Anterior cingulate cortex (tissue), 58 donors: Measurements from ENCODE around the gene ASPG.
A peak's percentile ranks its signal among the peaks of the same experiment; 100 is the strongest.

Experiments
- DNase-seq, 58 donors: peaks; one replicate each; lab custom pipeline; 2025; lab: John Stamatoyannopoulos, UW

ASPG gene

GRCh38 chr14:104143521-104144452 lies 58.3 kb downstream of the ASPG start:
- DNase-seq = no peak

DNA sequence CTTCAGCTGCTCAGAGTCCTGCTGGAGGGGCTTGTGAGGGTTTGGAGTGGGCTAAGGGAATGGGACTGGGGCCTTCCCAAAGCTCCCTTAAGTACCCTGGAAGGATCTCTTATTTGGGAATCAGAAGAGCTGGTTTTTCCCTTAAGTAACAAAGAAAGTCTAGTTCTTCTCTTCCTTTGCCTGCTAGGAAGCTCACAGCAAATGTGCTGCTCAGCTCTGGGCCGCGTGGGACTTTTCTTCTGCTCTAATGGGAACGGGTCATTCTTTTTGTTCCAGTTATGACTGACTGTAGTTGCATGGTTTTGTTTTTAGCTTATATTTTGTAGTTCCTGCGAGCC lies 58.9 kb downstream of the ASPG start:
- no peak for DNase-seq

- DNase-seq = no peak
These were observed 59.7 kb downstream of the ASPG start for GRCh38 chr14:104144911-104145825.

DNA sequence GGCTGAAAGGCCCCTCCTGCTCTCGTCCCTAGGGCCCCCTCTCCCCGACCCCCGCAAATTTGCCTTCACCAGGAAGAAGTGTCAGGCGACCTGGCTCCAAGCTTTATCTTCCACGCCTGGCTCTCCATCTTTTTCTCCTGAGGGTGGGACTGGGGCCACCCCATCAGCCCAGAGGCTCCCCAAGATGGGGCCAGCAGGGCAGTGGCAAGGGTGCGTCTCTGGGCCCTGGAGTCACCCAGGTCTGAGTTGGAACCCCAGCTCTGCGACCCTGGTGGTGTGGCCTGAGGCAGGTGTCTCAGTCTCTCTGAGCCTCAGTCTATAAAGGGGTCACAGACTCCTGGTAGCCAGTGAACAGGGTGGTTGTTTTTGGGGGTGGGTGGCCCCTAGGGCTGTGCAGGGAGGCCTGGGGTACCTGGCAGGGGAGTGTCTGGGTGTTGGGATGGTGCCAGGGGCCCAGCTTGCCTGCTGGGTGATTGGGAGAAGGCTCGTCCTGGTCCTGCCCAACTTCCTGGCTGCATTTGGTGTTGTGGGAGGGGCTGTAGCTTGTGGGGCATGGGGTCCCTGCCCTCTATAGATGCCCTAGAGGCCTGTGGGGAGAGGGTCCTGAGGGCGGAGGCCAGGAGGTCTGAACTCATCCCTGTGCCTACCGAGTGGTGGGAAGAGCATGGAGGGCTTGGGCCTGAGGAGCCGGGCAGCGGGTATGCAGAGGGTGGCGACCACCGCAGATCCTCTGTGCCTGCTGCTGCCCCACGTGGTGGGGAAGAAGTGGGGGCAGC lies 60.5 kb downstream of the ASPG start:
- DNase-seq = no peak

DNA sequence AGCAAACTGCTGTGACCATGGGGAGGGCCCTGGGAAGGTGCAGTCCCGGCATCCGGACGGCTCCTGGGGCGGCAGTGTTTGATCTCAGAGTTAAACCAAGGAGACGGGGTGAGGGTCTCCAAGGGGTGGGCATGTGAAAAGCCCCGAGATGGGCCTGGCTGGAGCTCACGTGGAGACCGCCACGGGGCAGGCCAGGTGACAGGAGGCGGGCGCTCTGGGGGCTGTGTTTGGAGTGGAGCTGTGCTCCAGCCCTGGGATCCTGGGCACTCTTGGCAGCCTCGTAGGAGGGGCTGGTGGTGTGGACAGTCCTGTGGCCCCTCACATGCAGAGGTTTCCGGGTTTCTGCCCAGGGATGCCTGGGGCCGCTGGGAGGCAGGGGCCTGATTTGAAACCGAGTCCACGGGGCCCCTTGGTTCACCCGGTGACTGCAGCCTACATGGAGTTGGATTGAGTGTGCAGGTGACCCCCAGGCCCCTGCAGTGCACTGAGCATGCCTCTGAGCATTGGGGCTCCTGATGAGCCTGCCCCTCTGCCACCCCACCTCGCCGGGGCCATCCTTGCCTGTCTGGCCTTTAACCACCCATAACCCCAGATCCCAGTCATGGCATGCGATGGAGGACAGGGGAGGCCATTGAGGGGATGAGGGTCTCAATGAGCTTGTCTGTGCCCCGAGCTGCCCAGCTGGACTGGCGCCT lies 61.3 kb downstream of the ASPG start:
- no peak for DNase-seq

DNA sequence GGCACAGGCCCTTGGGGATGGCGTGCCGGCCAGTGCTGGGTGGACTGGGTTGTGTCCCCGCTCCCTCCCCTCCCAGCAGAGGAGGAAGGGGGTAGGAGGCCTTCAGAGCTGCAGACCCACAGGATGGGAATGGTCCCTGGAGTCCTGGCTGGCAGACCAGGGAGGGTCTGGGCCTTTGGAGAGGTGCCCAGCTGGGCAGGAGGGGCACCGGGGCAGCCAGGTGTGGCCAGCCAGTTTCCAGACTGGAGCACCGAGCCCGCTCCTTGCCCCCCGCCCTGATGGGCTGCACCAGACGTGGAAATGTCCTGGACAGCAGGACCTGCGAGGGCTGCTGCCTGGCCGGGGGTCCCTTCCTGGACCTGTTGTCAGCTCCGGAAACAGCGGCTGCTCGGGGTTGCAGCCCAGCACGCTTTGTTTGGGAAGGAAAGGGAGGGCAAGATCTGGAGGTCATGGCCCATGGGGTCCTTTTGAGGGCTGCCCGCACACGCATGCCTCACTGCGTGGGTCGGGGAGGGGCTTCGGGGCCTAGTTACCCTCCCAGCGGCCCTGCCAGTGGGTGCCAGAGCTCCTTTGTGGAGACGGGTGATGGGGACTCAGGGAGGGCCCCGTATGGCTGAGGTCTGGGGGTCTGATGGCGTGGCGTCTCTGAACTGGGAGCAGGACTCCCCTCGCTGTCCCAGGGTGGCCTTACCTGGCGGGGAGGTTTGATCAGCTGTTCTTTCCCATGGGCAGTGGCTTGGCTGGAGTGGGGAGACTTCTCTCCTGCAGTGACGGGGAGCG lies 62.0 kb downstream of the ASPG start:
- no peak for DNase-seq

DNA sequence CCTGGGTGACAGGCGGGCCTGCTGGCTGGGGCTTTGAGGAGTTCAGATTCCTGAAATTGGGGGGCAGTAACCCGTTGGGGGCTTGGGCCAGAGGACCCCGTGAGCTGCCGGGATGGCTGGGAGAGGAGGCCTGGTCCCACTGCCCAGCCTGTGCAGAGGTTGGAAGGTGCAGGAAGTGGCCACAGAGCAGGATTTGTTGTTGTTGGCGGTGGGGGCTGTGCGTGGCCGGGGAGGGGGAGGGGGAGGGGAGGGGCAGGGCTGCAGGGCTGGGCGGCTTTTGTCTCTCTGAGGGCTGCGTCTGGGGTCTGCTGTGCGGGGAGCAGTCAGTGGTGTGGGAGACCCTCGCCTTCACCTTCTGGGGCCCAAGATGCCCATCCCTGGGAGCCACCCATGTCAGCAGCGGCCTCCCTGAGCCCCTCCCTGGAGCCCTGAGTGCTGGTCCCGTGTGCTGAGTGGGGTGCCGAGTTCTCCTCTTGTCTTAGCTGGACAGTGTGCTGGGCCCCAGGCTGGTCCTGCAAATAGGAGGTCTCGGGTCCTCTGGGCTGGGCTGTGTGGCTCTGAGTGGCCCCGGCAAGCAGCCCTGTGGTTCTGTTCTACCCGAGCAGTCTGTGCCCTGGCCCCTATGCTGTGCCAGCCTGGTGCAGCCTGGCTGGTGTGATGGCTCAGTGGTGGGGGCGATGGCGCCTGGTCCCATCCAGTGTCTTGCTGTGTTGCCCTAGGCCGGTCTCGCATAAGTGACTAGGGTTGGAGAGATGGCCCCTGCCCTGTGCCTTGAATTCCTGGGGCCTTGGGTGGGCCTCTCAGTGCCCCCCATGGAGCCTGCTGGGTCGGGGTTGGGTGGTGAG lies 63.2 kb downstream of the ASPG start:
- DNase-seq = no peak

DNA sequence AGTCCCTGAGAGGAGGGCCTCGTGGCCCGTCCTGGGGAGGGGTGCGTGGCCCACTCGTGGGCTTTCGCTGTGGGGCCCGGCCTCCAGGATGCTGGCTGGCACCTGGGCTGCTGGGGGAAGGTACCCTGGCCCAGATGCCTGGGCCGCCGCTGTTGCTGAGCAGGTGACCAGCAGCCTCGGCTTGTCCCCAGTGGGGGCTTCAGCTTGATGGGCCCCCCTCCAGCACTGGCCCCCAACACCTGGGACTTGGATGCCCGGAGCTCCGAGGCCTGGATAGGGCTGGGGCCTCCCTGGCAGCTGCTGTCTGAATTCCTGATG lies 63.7 kb downstream of the ASPG start:
- DNase-seq = no peak

DNA sequence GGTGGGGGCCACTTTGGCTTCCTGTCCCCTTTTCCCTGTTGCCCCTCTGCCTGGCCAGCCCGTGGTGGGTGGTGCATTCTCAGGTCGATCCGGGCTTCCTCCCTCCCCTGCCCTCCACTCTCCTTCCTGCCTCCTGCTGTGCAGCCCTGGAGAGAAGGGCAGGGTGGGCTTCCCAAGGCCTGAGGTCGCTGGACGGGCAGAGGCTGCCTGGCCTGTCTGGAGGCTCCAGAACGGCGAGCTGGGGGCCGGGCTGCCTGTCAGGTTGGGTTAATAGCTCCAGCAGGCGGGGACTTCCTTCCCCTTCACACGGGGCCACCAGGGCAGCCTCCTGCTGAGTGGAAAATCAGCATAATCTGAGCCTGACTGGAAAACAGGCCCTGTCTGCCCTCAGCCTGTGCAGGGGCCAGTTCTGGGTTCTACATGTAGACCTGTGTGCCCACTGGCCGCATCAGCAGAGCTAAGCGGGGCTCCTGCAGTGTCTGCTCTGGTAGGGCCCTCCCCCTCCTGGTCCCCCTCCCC lies 64.2 kb downstream of the ASPG start:
- no peak for DNase-seq

GRCh38 chr14:104150136-104151025 lies 64.9 kb downstream of the ASPG start:
- DNase-seq = no peak

DNA sequence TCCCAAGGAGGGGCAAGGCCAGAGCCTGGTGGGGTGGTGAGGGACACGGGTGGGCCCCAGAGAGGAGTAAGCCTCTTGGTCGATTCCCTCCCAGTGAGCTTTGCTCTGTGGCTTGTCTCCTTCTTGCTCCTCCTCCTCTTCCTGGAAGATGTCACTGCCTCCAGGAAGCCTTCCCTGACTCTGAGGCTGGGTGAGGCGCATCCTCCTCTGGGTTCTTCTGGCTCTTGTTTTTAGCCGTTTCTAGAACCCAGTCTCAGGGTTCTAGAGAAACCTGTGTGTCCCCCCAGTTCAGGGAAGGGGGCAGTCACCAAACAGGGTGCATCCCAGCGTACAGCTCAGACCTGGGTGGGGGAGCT lies 65.5 kb downstream of the ASPG start:
- no peak for DNase-seq

DNA sequence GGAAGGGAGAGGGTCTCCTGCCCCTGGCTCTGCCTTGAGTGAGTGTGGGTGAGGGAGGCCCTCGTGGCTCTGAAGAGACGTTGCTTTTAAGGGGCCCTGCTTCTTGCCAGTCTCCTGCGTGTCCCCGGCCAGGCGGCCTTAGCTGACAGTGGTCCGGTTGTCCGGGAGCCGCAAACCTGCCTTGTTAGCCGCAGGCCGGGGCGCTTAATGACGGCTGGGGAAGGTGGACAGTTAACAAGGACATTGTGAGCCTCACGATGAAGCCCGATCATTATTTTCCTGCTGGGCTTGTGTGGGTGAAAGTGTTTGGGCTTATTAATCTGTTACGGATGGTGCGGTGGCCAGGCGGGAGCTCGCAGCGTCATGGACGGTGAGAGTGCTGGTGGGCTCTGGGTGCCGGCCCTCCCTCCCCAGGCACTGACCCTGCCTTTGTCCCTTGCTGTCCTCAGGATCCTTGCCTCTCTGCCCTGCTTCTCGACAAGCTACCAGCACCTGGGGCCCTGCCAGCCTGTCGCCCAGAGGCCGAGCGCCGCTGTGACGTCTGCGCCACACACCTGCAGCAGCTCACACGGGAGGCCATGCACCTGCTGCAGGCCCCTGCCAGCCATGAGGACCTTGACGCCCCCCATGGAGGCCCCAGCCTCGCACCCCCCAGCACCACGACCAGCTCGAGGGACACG lies 66.2 kb downstream of the ASPG start:
- no peak for DNase-seq

- DNase-seq = no peak
These were observed 66.7 kb downstream of the ASPG start for GRCh38 chr14:104152246-104152575.

GRCh38 chr14:104152686-104153393 lies 67.3 kb downstream of the ASPG start:
- DNase-seq = no peak

DNA sequence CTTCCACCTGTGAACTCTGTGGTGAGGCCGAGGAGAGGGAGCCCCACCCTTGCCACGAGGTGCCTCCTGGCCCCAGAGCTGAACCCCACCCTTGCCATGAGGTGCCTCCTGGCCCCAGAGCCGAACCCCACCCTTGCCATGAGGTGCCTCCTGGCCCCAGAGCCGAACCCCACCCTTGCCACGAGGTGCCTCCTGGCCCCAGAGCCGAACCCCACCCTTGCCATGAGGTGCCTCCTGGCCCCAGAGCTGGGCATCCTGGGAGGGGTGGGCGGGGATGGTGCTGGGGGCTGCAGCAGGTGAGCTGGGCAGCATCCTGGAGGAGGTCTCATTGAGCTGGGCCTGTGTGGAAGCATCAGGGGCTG lies 67.9 kb downstream of the ASPG start:
- peak in 1 of 58 donors; percentile 20 for DNase-seq

GRCh38 chr14:104154246-104154645 lies 68.7 kb downstream of the ASPG start:
- DNase-seq = no peak
